Stimulated activated CD4-positive, alpha-beta T cell treated with anti-CD3 and anti-CD28 coated beads, Interleukin-12 subunit alpha, Interleukin-12 subunit beta, amount 100 ng/mL, for 48 hours (primary cell): ENCODE results near the gene FYB1.
"Not testable (repeated sequence)": the region's sequence is repeated elsewhere in the genome, so short reads cannot be mapped to it uniquely, and the experiment has no call there.

Experiments used
- DNase-seq, 3 donors: peaks; one replicate each; pipeline ENCODE4 v3.0.0-alpha.2; 2020; ENCODE audit warnings: low read depth in 2 of 3, low spot score in 1 of 3

The FYB1 gene

GRCh38 chr5:39226558-39226957 lies 7.2 kb upstream of the FYB1 start:
- DNase-seq = no peak

- no peak for DNase-seq
Observed at GRCh38 chr5:39226100-39226451, 6.7 kb upstream of the FYB1 start.

GRCh38 chr5:39225405-39226099 lies 6.2 kb upstream of the FYB1 start:
- no peak for DNase-seq

GRCh38 chr5:39224196-39224761 lies 4.9 kb upstream of the FYB1 start:
- DNase-seq = no peak

- DNase-seq = no peak
Observed at GRCh38 chr5:39223565-39224156, 4.3 kb upstream of the FYB1 start.

GRCh38 chr5:39221671-39222070 lies 2.3 kb upstream of the FYB1 start:
- DNase-seq = not testable (repeated sequence)

- DNase-seq = no peak
Observed at GRCh38 chr5:39220280-39221030, 1.1 kb upstream of the FYB1 start.

- no peak for DNase-seq
Observed at GRCh38 chr5:39218482-39219402, 621 bp downstream of the FYB1 start.

- peak; percentile 68 to 92 (median 71) for DNase-seq
Observed at GRCh38 chr5:39217365-39218281, 1.7 kb downstream of the FYB1 start.

GRCh38 chr5:39216631-39217030 lies 2.7 kb downstream of the FYB1 start:
- no peak for DNase-seq

GRCh38 chr5:39215857-39216256 lies 3.5 kb downstream of the FYB1 start:
- DNase-seq = no peak

- no peak for DNase-seq
Observed at GRCh38 chr5:39214912-39215709, 4.3 kb downstream of the FYB1 start.

- DNase-seq = no peak
Observed at GRCh38 chr5:39213447-39214207, 5.7 kb downstream of the FYB1 start.

GRCh38 chr5:39211773-39212172 lies 7.6 kb downstream of the FYB1 start:
- DNase-seq = no peak

GRCh38 chr5:39209924-39210323 lies 9.4 kb downstream of the FYB1 start:
- peak in 2 of 3 donors; percentile 64 to 72 for DNase-seq

- no peak for DNase-seq
Observed at GRCh38 chr5:39208471-39208870, 10.9 kb downstream of the FYB1 start.

GRCh38 chr5:39207345-39208045 lies 11.9 kb downstream of the FYB1 start:
- DNase-seq = no peak
